GM13976 (cell line): Measurements from ENCODE around the gene PRKCA.

Experiments used
- DNase-seq: peaks from one replicate; pipeline ENCODE4 v3.0.0; 2012; ENCODE audit warnings: low spot score
- in situ Hi-C: fragments of 300-500 bp; cut with MboI; formaldehyde crosslinking; loops from one replicate; pipeline ENCODE4 v1.12.0; 2022; ENCODE audit warnings: low sequenced_read_pairs, mixed read lengths, inconsistent platforms; ENCODE audit not compliant: unreplicated experiment
- TF ChIP-seq, protein P1 (sequence below): IDR thresholded peaks from 2 replicates; pipeline ENCODE4 v1.5.1; 2012; ENCODE audit warnings: borderline replicate concordance, mild to moderate bottlenecking; ENCODE audit not compliant: insufficient read depth; ENCODE audit errors: extremely low read depth, missing control alignments, control extremely low read depth

Gene PRKCA

GRCh38 chr17:66783656-66784381, 481.4 kb downstream of the PRKCA start:
- no peak for DNase-seq
- in situ Hi-C loops = no loop called here
- TF ChIP-seq, protein P1, sequence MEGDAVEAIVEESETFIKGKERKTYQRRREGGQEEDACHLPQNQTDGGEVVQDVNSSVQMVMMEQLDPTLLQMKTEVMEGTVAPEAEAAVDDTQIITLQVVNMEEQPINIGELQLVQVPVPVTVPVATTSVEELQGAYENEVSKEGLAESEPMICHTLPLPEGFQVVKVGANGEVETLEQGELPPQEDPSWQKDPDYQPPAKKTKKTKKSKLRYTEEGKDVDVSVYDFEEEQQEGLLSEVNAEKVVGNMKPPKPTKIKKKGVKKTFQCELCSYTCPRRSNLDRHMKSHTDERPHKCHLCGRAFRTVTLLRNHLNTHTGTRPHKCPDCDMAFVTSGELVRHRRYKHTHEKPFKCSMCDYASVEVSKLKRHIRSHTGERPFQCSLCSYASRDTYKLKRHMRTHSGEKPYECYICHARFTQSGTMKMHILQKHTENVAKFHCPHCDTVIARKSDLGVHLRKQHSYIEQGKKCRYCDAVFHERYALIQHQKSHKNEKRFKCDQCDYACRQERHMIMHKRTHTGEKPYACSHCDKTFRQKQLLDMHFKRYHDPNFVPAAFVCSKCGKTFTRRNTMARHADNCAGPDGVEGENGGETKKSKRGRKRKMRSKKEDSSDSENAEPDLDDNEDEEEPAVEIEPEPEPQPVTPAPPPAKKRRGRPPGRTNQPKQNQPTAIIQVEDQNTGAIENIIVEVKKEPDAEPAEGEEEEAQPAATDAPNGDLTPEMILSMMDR = no peak

DNA sequence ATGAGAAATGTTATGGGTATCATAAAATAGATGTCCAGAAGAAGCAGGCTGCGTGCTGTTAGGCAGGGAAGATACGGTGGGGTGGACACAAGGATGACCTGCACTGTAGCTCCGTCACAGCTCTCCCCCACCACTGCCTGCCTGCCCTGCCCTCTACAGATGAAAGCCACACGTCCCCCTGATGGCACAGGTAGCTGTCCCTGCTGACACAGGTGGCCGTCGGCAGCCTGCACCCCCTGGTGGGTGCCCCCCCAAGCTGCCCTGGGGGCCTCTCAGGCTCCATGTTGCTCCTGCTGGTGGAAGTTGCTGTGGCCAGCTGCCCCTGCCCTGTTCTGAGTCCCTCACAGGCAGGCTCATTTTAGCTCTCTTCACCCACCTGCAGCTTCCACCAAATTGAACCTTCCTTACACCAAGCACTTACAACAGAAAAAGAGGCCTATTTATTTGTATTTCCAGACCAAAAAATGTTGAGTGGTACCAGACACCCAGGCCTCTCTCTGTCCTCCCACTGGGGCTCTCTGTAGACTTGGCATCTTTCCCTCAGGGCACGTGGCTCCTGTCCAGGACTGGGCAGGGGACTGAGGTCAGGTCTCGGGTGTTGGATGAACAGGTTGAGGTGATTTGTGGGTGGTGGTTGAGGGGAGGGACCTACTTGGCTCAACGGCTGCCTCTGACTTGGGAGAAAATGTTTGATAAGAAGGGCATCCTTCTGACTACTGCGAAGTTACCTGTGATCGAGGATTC, 482.4 kb downstream of the PRKCA start:
- TF ChIP-seq, protein P1 = no peak
- in situ Hi-C loops = no loop called here
- DNase-seq = no peak

GRCh38 chr17:66786107-66786506, 483.7 kb downstream of the PRKCA start:
- TF ChIP-seq, protein P1 = no peak
- DNase-seq = no peak
- in situ Hi-C loops = no loop called here

- in situ Hi-C loops = no loop called here
- no peak for DNase-seq
Measured at GRCh38 chr17:66787914-66788313, 485.5 kb downstream of the PRKCA start.

GRCh38 chr17:66789093-66789492, 486.7 kb downstream of the PRKCA start:
- DNase-seq = no peak
- TF ChIP-seq, protein P1 = no peak
- in situ Hi-C loops = no loop called here

More at GRCh38 chr17:66787914-66788313, 485.5 kb downstream of the PRKCA start:
- TF ChIP-seq, protein P1 = no peak

- TF ChIP-seq, protein P1 = no peak
- in situ Hi-C loops = no loop called here
- DNase-seq = no peak
Measured at GRCh38 chr17:66789961-66790437, 487.6 kb downstream of the PRKCA start.
